HG03439 (cell line): ENCODE data around the gene DUSP7.

Experiments used
- ATAC-seq: cut with Tn5 transposase; IDR thresholded peaks from one replicate; pipeline ENCODE4 v1.9.1; 2021; ENCODE audit warnings: mild to moderate bottlenecking, moderate library complexity; ENCODE audit not compliant: unreplicated experiment

The DUSP7 gene

GRCh38 chr3:52086976-52087663, 30.7 kb upstream of the DUSP7 start:
- ATAC-seq: no peak

- no peak for ATAC-seq
Observed at GRCh38 chr3:52086461-52086860, 30.1 kb upstream of the DUSP7 start.

DNA sequence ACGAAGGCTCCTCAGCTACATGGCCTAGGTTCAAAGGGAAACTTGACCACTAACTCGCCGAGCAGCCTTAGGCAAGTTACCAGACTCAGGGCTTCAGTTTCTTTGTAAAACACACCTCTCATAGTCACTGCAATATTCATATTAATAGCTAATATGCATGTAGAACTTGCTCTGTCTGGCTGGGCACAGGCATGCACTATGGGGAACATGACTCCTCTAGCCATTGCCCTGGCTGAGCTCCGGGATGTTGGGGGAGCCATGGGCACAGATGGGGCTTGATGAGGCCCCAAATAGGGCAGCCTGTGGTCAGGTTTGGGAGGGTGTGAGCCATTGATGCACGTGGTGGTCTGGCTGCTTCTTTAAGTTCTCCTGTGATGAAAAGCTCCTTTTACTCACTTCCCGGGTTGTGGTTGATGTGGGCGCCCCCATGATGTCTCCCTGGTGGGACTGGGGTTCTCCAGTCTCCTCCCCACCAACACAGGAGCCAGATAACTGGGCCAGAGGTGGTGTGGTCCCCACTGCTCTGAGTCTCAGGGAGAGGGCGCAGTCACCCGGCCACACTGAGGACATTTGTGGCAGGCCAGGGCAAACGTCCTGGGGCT, 29.4 kb upstream of the DUSP7 start:
- ATAC-seq: no peak

DNA sequence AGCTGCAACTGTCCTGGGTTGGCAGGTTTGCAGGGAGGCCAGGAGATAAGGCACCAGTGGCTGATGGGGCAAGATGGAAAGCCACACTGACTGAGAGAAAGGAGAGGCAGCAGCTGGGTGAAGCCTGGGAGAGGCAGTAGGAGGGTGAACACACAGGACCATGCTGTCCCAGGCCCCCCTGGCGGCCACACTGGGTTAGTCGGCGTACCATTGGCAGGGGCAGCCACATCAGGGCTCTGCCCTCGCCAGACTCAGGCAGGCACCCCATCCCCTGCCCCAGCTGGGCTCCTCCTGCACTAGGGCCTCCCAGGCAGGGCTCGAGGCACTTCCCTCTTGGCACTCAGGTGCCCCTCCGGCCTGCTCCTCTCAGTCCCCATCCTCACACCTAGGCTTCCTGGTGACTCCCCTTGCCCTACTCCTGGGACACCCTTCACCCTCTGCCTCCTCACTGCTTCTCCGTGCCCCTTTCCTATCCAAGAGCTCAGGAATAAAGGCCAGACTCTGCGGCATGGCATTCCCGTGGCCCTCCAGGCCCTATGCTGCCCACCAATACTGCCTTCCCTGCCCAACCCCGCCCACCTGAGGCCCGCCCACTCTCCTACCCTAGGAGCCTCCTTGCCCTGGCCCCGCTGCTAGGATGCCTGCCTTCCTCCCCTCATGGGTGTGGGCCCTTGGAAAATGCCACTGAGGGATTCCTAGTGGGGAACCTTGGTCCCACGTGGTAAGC, 28.7 kb upstream of the DUSP7 start:
- no peak for ATAC-seq

DNA sequence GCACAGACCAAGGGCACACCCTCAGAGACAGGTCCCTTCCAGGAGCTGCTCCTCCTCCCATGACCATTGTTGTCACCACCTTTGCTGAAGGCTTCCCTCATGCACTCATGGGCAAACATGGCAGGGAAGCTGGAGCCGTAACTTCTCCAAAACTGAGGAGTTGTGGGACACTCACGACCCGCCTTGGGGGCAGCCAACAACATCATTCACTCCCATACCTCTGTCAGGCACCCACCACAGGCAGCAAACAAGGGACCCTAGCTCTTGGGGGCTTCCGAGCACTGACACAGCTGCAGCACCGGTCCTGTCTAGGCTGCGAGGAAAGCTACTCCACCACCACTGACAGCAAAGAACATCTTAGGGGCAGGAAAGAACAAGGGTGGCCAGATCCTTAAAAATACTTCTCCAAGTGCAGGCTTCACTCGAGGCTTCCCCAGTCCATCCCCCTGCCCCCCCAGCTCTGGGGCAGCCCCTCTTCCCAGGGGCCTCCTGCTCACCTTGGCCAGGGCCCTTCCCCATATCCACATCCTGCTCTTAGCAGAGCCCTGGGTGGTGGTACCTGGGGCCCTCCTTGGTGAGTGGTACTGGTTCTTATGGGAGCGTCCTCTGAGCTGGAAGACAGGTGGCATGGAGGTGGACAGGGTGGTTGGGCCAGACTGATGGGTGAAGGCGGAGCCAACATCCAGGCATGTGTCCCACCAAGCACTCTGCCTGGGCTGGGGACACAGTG, 28.0 kb upstream of the DUSP7 start:
- no peak for ATAC-seq

GRCh38 chr3:52083556-52084087, 27.3 kb upstream of the DUSP7 start:
- no peak for ATAC-seq

DNA sequence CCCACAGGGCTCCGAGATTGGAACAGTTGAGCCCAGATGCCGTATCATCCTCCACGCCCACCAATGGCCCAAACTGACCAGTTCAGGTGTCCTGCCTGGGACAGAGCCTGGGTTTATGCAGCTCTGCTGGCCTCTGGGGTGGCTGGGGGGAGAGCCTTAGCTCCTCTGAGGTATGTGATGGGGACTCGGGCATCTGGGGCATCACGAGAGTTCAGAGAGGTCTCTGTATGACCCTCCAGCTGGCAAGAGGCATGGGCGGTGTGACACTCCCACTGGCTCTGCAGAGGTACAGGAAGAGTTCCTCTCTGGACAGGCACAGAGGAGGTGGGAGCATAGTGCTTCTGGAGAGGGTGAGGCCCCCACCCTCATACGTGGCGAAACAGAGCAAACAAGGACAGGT, 26.6 kb upstream of the DUSP7 start:
- no peak for ATAC-seq

DNA sequence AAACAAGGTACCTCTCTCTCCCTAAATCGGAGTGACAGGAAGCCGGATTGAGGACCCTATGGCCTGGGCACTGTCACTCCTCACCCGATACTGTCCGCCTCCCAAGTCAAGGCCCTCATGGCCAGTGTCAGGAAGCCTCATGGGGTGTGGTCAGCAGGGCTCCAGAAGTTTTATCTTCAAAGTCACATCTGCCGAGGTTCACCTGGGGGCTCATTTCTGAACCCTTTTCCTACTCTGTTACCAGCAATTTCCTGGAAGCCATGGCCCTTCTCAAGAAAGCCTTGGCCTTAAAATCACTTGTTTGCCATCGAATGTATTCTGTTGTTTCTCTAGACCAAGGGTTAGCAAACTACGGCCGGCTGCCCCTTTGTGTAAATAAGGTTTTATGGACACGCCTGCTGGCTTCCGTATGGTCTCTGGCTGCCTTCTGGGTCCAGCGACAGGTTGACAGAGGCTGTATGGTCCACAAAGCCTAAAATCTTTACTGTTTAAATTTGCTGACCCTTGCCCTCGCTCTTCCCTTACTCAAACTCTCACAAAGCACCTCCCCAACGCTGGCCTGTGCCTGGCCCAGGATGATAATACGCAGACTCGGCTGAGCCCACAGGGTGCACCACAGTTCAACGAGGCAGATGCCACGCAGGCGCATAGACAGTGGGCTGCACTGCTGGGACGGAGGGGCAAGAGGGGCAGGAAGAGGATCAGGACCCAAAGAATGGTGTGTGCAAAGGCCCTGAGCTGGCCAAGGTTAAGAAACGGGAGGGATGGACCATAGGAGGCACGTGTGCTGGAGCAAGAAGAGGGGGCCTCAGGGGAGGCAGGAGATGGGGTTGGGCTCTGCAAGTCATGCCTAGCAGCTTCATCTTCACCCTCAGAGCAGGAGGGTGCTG, 24.7 kb upstream of the DUSP7 start:
- ATAC-seq: no peak

GRCh38 chr3:52079958-52080357, 23.6 kb upstream of the DUSP7 start:
- no peak for ATAC-seq

- ATAC-seq: no peak
Observed at GRCh38 chr3:52078781-52079560, 22.6 kb upstream of the DUSP7 start.

DNA sequence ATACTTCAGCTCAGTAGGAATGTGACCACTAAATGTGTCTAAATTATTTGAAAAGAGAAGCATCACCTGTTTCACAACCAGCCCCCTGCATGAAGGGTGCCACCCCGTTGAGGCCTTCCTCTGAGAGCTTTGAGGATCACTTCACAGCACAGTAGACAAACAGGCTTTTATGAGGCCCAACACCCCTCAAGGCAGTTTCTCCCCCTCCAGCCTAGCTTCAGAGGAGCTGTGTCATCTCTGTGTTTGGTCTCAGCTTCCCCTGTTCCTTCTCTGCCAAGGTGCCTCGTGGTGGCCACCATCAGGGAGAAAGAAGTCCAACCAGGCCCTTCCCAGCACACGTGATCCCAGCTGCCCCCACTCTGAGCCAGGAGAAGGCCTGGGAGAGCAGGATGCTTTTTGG, 21.6 kb upstream of the DUSP7 start:
- ATAC-seq: no peak

DNA sequence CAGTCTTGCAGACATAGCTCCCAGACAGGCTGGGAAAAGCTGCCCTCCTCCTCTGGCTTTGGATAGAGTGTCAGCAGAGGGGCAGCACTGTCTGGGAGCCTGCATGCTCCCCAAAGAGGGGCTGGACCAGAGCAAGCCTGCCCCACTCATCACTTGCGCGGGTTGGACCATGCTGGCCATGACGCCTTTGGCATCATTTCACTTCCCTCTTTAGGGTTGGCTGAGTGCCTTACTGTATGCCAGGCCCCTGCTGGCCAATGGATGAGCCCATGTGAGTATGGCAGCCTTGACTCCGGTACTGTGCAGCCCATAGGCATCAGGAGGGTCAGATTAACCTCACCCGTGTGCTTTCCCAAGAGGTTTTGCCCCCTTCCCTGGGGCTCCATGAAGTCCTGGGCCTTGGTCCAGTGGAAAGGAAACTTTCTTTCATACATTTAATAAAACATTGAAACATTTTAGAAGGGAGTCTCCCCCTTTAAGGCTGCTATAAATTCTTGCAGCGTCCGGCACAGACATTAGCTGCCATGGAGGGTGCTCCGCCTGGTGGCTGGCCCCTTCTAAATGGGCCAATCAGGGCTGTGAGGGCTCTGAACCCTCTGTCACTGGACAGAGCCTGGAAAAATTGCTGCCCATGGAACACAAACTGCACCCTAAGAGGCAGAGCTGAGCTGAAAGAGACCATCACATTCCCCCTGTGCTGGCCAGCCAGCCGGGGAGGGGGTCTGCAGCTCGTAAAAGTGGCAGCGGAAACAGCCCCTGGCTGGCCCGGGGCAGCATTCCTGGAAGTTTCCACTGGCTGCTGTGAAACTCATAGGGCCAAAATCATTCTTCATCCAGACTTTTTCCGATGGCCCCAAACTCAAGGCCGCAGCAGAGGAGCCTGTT, 20.8 kb upstream of the DUSP7 start:
- no peak for ATAC-seq

- ATAC-seq: no peak
Observed at GRCh38 chr3:52073490-52073889, 17.1 kb upstream of the DUSP7 start.

- no peak for ATAC-seq
Observed at GRCh38 chr3:52072471-52072870, 16.1 kb upstream of the DUSP7 start.

GRCh38 chr3:52072020-52072419, 15.6 kb upstream of the DUSP7 start:
- no peak for ATAC-seq

DNA sequence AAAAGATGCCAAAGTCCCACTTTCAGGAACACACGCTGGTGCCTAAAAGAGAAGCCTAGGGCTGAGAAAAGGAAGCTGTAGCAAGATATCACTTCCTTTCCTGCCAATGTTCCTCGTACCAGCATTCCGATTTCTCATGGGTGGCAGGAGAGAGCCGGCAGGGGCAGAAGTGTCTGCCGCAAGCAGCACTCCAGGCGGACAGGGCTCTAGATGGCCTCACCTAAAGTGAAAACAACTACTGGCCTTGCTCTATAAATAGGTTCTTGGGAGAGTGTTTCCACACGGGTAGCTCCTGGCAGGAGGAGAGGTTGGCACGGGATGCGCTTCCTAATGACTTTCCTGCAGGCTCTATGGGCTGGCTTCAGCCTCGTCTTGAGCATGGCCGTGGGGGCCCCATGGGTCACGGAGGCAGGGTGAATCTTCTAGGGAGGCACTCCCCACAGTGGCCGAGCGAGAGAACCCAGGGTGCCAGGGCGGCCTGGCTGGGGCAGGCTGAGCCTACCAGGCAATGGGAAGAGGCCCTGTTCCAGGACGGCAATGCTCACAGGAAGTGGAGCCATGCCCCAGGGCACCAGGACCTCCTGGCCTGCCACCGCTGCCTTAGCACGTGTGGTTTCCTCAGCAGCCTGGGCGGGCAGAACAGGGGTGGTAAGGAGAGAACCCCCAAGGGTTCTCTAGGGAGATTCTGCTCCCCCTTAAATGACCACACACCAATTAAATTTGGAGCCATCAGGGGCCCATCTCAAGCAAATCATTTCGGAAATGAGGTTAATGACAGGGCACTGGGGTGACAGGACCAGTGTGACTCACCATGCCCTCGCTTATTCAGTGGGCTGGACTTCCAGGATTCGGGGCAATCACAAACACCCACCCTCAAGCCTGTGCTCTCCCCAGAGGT, 14.6 kb upstream of the DUSP7 start:
- no peak for ATAC-seq

DNA sequence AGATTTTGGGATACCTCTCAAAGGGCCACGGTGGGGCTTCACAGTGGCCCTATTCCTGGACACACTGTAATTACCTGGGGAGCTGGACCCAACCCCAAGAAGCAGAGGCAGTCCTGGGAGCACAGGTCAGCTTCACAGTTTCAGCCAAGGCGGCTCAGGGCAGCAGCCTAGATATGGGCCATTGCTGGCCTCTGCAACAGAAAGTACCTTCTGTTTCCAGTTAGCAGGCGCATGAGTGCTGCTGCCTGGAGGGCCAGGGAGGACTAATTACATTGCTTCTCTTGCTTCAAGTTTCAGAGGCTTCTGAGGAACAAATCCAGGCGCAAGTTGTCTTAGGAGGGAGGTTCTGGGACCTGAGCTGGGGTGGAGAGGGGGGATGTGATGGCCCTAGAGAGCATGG, 13.5 kb upstream of the DUSP7 start:
- no peak for ATAC-seq

GRCh38 chr3:52069135-52069534, 12.8 kb upstream of the DUSP7 start:
- no peak for ATAC-seq
